Measurements from ENCODE around the gene ZNF398.

The ZNF398 gene

DNA sequence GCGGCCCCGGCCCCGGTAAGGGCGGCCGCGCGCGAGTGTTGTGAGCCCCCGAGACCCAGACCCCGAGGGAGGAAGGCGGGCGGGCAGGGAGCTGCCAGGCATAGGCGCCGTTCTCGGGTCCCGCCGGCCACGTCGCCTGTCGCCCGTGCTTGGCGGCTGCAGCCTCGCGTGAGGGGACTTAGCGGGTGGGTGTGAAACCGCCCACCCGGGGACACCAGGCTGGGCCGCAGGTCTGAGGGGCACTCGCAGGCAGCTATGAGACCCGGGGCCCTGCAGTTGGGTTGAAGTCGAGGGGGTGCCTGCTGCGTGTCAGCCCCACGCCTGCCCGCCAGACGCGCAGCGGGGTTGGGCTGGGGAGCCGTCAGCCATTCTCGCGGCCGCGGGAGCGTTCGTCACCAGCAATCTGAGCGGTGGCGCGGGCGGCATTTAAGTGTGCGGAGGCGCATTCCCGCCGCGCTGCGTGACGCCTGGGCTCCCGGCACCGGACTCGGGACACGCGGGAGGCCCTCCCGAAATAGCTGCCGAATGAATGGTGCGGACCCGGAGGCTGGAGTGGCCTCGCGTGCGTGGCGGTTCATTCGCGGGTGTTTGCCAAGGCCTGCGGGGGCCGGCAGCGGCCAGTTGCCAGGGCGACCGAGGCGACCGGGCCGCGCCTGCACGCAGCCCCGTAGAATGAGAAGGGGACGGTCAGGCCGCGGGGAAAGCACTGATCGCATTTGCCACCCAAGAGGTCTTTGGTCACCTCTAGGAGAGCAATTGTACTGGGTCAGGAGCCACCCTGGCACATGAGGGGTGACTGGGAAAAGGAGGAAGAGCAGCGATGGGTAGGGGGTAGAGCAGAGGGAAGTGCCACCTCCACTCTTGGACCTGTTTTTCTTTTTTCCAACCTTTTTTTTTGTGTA is 750 bp downstream of the ZNF398 start:
- peak; percentile 82 for DNase-seq (ENCODE audit: low read depth, low spot score)

DNA sequence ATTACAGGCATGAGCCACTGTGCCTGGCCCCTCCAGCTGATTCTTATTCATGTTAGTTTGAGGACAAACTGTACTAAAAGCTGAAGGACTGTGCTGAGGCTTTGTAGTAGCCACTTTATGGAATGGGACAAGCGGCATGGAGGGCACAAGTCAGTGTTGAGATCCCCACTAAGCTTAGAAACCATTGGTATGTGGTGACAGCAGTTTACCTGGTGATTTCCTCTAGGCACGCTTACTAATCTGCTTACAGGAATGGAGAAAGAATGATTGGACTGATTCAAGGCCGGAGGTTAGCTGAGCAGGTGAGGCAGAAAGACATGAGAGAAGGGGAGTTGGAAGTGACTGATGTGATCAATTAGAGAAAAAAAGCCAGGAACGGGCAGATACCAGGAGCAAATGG is 3.7 kb downstream of the ZNF398 start:
- no peak for DNase-seq (ENCODE audit: low read depth, low spot score)

DNA sequence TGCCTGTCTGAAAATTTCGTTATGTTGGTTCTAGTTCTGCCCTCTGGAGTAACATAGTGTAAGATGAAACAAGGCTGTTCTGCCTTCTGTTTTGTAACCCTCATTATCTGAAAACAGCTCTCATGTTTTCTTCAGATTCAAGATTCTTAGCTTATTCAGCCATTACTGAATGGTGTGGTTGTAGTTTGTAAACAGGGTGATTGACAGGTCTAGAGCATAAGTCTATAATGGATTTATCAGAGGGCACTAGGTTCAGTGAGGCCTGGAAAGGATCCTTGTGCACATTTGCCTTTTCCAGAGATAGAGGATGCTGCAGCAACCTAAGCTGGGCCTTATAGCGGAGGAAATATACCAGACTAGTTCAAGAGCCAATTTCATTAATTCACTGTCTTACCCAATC is 6.1 kb downstream of the ZNF398 start:
- DNase-seq (ENCODE audit: low read depth, low spot score): no peak

DNA sequence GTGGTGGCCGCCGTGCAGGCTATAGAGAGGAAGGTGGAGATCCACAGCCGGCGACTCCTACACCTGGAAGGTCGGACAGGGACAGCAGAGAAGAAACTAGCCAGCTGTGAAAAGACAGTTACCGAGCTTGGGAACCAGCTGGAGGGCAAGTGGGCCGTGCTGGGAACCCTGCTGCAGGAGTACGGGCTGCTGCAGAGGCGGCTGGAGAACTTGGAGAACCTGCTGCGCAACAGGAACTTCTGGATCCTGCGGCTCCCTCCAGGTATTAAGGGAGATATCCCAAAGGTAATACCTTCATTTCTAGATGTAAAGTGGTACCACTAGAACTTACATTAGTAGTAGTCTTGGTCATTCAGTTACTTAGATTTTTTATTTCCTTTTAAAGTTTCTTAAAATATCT is 6.8 kb downstream of the ZNF398 start:
- no peak for DNase-seq (ENCODE audit: low read depth, low spot score)

DNA sequence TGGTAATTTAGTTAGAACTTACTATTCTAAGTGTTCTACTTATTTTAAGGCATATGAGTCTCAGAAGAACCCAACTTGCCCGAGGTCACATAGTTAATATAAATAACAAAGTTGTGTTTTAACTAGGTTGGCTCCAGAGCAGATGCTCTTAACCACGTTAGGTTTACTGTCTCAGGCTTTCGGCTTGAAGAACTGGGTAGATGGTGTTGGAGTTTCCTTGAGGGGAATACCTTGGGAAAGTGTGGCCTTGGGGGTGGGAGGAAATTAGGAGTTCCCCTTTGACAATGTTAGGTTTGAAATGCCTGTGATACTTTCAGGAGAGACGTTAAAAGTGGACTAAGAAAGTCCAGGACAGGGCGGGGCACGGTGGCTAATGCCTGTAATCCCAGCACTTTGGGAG is 9.6 kb downstream of the ZNF398 start:
- no peak for DNase-seq (ENCODE audit: low read depth, low spot score)

DNA sequence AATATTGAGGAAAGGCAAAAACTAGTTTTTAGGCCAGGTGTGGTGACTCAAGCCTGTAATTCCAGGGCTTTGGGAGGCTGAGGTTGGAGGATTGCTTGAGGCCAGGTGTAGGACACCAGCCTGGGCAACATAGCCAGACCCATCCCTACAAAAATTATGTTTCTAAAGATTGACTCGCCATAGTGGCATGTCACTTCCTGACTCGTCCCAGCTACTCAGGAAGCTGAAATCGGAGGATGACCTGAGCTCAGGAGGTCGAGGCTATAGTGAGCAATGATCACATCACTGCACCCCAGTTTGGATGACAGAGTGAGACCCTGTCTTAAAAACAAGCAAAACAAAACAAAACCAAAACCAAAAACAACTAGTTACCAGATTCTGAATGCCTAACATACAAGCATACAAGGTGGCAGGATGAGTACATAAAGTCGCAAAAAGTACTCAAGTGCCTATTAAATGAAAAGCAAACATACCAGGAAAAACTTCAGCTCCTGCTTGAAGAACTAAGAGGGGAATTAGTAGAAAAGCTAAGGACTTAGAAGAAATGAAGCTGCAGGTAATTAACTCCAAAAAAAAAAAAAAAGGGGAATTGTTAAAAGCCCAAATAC is 14.1 kb downstream of the ZNF398 start:
- no peak for DNase-seq (ENCODE audit: low read depth, low spot score)

DNA sequence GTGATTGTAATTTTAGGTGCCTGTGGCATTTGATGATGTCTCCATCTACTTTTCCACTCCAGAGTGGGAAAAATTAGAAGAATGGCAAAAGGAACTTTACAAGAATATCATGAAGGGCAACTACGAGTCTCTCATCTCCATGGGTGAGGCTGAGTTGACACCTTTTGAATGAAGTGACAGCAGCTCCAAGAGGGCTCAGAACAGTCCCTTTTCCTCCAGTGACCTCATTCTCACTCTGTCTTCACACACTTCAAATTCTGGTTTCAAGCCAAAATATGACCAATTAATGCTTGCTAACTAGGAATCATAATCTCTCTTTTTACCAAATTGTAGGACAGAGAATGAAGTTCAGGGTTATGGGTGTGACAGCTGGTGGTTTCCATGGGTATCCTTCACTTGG is 18.9 kb downstream of the ZNF398 start:
- no peak for DNase-seq (ENCODE audit: low read depth, low spot score)

DNA sequence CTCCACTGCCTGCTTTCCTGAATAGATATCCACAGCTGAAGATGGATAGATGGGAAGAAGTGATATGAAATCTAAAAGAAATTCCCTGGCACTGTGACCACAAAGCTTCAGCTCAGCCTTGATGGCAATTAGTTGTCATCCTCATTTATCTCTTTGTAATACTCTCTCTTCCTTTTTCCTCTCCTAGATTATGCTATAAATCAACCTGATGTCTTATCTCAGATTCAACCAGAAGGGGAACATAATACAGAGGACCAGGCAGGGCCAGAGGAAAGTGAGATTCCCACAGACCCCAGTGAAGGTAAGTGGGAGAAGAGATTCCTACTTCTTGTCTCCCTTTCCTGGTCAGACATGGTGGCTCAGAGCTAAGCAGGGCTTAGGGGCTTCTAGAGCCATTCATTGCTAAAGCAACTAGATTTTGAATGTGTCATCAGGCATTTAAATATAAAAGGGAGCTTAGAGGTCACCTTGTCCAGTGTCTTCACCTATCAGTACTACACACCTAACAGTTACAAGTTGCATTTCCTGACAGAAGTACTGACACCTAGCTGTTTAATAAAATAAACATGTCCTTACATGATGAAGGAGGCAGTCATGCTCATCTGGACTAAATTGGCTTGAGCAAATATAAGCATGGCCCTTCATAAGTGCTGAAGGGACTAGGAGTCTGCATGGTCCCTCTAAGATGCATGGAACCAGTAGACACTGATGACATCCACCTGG is 19.5 kb downstream of the ZNF398 start:
- no peak for DNase-seq (ENCODE audit: low read depth, low spot score)

DNA sequence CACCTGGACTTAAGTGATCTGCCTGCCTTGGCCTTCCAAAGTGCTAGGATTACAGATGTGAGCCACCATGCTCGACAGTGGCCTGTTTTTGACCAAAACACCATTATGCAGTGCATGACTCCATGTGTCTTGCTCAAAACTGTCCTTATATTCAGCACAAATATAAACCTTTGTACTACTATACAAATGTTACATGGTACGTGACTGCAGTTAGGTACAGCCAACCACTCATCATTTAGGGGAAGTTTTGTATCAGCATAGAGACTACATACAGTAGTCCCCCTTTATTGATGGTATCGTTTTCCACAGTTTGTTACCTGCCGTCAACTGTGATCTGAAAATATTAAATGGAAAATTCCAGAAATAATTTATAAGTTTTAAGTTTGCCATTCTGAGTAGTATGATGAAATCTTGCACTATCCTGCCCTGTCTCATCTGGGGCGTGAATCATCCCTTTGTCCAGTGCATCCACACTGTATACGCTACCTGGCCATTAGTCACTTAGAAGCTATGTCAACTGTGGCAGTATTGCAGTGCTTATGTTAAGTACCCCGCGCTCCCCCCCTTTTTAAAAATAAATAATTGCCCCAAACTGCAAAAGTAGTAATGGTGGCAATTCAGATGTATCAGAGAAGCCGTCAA is 24.8 kb downstream of the ZNF398 start:
- DNase-seq (ENCODE audit: low read depth, low spot score): no peak

DNA sequence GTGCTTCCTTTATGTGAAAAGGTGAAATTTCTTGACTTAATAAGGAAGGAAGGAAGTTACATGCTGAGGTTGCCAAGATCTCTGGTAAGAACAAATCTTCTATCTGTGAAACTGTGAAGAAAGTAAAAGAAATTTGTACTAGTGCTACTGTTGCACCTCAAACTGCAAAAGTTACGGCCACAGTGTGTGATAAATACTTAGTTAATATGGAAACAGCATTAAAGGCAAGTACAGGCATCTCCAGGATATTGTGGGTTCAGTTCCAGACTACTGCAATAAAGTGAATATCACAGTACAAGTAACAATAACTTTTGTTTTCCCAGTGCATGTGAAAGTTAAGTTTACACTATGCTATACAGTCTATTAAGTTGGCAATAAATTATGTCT is 25.3 kb downstream of the ZNF398 start:
- no peak for DNase-seq (ENCODE audit: low read depth, low spot score)

DNA sequence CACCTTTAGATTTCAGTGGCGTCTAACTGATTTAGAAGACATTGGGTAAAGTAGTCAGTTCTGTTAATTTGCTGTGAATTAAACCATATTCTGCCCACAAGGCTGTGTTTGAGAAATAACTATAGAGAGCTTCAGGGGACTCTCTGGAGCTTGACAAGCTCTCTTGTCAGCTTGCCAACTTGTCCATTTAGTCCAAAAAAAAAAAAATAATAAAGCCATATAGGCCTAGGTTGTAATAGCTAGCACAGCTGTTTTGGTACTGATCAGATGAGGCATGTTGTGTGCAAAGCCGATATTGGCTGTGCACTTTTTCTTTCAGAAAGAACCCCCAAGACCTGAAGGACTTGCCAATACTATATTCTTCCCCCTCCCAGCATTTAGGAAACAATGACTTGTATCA is 27.9 kb downstream of the ZNF398 start:
- DNase-seq (ENCODE audit: low read depth, low spot score): no peak

DNA sequence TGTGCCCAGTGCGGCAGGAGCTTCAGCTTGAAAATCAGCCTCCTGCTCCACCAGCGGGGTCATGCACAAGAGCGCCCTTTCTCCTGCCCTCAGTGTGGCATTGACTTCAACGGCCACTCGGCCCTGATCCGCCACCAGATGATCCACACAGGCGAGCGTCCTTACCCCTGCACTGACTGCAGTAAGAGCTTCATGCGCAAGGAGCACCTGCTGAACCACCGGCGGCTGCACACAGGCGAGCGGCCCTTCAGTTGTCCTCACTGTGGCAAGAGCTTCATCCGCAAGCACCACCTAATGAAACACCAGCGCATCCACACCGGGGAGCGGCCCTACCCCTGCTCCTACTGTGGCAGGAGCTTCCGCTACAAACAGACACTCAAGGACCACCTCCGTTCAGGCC is 32.0 kb downstream of the ZNF398 start:
- DNase-seq (ENCODE audit: low read depth, low spot score): no peak

DNA sequence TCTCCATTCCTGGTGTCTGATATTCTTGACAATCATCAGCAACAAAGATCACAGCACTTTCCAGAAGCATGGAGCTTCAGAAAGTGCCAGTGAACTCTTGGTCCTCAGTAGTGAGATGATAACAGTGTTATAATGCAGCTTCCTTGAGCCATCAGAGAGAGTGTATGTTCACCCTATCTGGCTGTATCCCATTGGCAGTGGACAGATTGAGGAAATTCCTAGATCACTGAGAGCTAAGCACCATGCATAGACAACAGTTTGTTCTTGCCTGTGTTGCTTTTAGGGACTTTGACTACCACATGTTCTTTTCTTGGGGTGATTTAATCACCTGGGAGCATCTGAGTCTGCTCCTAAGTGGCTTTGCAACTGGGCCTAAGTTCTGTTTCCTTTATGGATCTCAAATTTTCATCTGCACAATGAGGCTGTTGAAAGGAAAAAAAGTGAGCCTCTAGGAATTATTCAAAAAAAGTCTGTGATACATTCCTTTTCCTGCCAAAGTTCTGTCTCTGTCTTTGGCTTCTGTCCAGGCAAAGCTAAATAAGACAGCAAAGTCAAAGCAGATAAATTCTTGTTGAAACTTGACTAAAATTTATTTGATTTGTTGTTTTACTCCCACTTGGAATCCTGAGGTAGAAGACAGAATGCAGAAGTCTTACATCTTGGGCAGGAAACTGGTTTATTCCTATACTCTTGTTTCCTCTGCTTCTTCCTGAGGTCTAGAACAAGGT is 33.6 kb downstream of the ZNF398 start:
- peak; percentile 58 for DNase-seq (ENCODE audit: low read depth, low spot score)

DNA sequence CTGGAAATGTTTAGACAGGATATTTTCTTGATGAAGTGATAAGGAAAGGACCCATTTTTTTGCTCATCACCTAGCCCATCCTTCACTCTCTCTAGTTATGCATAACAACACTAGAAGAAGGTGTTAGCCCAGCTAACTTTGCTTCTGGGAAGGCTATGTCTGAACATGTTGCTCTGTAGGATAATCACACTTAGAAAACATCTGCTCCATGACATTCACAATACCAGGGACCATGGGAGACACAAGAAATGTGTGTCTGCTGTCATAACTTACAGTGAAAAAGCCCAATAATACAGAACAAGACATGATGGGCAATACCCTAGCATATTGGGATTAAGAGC is 34.2 kb downstream of the ZNF398 start:
- no peak for DNase-seq (ENCODE audit: low read depth, low spot score)

DNA sequence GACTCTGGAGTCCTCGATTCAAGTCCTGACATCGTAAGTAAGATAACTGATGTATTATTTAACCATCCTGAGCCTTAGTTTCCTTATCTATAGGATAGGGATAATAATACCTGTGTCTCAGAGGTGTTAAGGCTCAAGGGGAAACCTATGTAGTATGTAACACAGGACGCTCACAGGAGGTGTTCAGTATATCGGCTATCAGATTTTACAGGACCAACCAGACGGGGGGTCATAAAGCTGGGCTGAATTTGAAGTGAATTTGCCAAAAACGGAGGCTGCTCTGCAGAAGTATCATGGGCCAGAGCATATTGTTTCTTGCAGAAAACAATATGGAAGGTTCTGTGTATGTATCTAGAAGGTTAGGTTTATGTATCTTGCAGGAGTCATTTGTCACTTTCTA is 37.0 kb downstream of the ZNF398 start:
- DNase-seq (ENCODE audit: low read depth, low spot score): no peak

DNA sequence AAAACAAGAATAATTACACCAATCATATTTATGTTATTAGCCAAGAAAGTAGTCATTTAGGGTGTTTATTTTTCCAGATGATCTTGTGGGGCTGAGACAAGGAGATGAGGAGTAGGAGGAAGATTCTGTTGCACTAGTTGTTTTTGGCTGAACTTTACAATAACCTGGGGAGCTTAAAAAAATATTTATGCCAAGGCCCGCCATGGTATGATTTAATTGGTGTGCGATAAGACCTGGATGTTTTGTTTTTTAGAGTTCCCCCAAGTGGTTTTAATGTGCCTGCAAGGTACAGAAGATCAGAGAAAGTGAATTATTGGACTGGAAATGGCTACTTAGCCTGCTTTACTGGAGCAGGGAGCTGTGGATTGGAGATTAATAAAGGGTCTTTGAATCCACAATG is 41.0 kb downstream of the ZNF398 start:
- DNase-seq (ENCODE audit: low read depth, low spot score): no peak

DNA sequence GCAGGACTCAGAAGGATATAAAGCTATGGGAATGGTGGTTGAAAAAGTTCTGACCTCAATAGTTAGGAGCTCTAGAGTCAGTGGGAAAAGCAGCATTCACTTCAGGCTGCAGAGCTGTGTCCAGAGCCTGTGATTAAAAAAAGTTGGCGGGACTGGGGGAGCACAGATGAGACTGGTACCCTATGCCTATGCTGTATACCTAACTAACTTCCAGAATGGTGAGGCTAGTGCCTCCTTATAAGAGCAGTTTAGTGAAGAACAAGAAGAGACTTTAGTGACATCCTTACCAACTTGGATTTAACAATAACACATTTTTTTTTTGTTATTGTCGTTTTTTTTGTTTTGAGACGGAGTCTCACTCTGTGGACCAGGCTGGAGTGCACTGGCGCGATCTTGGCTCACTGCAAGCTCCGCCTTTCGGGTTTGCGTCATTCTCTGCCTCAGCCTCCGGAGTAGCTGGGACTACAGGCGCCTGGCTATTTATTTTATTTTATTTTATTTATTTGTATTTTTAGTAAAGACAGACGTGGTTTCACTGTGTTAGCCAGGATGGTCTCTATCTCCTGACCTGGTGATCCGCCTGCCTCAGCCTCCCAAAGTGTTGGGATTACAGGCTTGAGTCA is 41.5 kb downstream of the ZNF398 start:
- no peak for DNase-seq (ENCODE audit: low read depth, low spot score)

DNA sequence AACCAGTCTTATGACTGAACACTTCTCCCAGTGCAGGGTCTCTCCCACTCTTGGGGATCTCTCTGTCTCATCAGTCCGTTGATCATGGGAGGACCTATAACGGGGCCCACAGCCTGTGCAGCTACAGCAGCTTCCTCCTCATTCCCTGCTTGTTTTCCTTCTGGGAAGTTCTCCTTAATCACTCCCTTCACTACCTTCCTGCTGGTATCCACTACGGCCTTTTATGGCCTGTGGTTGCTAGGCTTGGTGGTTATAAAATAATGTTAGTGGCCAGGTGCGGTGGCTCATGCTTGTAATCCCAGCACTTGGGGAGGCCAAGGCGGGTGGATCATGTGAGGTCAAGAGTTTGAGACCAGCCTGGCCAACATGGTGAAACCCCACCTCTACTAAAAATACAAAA is 44.6 kb downstream of the ZNF398 start:
- DNase-seq (ENCODE audit: low read depth, low spot score): no peak

DNA sequence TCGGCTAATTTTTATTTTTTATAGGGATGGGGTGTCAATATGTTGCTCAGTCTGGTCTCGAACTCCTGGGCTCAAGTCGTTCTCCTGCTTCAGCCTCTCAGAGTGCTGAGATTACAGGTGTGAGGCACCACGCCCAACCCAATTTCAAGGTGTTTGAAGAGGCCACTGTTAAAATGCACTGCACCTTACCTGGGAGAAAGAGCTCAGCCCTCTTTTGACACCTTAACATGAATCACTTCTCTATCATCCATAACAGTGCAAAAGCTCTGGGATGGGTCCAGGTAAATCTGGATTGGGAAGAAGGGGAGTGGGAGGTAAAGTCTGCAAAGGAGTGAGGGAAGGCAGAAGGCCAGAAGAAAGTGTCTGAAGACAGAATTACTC is 47.5 kb downstream of the ZNF398 start:
- DNase-seq (ENCODE audit: low read depth, low spot score): no peak

DNA sequence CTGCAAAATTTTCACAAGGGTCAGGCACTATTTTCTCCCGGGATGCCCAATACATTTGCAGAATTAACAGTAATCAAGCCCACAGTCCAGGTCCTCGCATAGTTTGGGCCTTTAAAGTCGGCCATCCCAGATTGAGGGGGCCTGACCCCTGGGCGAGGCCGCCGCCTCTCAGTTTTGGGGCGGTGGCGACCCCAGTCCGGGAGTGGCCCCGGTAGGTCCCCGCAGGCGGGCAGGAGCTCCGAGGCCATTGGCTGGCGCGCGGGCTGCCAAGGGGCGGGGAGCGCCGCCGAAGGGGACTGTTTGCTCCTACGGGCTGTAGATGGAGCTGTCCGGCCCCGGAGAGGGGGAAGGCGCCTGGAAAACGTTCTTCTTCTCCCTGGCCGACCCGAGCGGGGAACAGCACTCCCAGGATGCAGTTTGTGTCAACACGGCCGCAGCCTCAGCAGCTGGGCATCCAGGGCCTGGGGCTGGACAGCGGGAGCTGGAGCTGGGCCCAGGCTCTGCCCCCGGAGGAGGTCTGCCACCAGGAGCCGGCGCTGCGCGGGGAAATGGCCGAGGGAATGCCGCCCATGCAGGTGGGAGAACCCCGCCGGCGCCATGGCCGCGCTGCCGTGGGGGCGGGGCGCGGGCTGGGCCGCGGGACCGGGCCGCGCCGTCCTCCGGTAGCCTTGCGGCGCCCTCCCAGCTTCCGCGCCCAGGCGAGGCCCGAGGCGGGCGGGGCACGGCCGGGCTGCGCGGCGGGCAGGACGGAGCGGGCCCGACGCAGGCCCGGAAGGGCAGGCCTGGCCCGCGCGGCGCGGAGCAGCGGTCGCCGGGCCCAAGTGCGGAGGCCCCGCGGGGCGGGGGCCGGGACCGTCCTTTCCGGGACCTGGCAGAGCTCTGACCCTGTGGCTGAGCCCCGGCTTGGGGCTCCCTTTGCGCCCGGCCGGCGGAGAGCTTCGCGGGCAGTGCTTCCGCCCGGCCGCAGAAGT is 48.2 kb downstream of the ZNF398 start, which contains the start of gene ZNF282:
TSS of gene ZNF282 (plus strand) at position 367 of the 971 bp plus-strand sequence. CDS start at position 411, 44 bp downstream.
- DNase-seq (ENCODE audit: low read depth, low spot score): peak; percentile 97

All from astrocyte of the hippocampus (primary cell).